GM20000 (cell line): ENCODE results near the gene ATP11A.

Experiments
- DNase-seq: peaks from one replicate; pipeline ENCODE4 v3.0.0; 2012; ENCODE audit warnings: low spot score
- CTCF ChIP-seq: IDR thresholded peaks from 2 replicates; pipeline ENCODE4 v1.5.1; 2012; ENCODE audit warnings: mild to moderate bottlenecking, control low read depth; ENCODE audit errors: extremely low read depth, missing control alignments

The ATP11A gene

DNA sequence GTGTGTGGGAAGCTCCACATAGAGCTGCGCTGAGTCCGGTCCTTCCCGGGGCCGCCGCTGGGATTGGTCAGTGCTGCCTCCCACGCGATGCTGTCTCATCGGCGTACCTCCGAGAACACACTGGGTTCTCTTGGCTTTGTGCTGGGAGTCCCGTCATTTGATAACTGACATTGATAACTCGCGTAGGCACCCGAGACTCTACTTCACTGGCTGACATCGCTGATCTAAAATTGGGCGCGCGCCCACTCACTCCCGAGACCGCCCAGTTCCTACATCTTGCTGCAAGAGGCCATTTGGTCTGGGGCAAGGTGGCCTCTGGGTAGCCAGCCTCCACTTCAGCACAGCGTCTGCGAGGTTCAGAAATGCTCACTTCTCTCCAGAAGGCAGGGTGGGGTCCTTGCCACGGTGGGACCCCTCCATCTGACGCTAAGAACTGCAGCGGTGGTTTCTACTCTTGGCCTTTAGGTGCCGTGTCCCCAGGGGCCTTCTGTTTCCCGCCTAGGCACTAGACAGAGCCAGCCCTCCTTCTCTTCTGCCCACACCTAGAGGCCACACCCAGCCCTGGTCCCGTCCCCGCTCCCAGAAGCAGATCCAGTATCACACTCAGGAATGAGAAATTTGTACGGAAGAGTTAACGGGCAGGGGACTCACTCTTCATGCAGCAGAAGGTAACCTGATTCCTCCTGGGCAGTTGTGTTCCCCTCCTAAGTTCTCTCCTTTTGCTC, 40.7 kb upstream of the ATP11A start:
- no peak for DNase-seq

GRCh38 chr13:112651311-112651710, 38.5 kb upstream of the ATP11A start:
- no peak for TF ChIP-seq CTCF
- no peak for DNase-seq

More for the DNA sequence above, 40.7 kb upstream of the ATP11A start:
- no peak for TF ChIP-seq CTCF

DNA sequence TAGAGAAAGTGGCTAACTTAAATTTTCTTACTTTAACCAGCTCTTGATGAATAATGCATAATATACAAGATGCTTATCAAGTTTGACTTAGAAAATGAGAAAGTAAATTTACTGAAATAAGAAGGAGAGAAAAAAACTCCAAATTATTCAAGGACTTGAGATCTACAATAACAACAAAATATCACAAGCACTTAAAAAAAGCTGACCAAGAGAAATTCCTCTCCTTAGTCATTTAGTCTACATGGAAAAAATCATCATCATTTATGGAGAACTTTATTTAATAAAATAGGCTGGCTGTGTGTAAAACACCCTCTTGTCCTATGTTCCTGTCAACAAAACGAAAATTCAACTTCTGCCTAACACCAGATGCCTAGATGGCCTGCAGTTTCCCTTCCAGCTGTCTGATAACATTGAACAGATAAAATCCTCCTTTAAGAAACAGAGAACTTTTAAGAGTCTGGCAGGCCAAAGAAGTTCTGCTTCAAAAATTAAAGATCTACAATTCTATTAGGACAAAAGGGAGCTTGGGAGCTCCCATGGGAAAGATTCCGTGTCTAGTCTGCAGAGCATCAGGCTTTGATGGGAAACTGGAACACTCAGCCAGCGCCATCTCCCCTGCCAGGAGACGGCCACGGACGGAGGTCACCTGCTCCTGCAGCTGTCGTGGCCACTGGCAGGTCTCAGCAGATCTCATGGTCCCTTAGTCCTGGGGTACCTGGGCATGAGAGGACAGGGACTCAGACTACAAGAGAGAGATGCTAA, 37.9 kb upstream of the ATP11A start:
- no peak for TF ChIP-seq CTCF

DNA sequence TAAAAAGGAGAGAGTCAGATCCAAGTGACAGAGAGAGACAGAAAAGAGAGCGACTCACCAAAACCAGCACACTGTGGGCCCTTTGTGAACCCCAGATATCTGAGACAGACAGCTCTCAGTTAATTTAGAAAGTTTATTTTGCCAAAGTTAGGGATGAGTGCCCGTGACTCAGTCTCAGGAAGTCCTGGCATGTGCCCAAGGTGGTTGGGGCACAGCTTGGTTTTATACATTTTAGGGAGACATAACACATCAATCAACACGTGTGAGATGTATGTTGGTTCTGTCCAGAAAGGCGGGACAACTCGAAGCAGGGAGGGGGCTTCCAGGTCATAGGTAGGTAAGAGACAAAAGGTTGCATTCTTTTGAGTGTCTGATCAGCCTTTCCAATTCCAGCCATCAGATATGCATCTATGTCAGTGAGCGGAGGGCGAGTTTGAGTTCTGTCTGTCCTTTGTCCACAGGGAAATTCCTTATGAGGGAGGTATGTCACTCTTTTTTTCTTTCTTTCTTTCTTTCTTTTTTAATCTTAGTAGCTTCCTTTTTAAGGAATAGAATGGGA, 37.2 kb upstream of the ATP11A start:
- no peak for DNase-seq
- no peak for TF ChIP-seq CTCF

More for the DNA sequence above, 37.9 kb upstream of the ATP11A start:
- no peak for DNase-seq

DNA sequence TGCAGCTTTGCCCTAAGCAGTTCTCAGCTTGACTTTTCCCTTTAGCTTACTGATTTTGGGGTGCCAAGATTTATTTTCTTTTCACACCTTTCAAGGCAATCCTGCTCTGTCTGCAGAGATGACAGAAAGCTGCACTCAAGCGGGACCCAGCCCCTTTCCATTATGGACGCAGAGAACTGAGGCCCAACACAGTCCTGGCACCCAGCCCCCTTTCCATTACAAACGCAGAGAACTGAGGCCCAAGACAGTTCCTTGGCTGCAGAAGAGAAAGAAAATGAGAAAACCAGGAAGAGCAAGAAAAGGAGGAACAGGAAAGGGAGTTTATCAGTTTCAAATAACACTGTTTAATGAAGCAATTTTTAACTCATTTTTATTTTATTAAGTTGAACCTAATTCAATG, 36.8 kb upstream of the ATP11A start:
- no peak for DNase-seq
- TF ChIP-seq CTCF = no peak

- DNase-seq = no peak
- no peak for TF ChIP-seq CTCF
Measured at GRCh38 chr13:112655913-112656312, 33.9 kb upstream of the ATP11A start.

DNA sequence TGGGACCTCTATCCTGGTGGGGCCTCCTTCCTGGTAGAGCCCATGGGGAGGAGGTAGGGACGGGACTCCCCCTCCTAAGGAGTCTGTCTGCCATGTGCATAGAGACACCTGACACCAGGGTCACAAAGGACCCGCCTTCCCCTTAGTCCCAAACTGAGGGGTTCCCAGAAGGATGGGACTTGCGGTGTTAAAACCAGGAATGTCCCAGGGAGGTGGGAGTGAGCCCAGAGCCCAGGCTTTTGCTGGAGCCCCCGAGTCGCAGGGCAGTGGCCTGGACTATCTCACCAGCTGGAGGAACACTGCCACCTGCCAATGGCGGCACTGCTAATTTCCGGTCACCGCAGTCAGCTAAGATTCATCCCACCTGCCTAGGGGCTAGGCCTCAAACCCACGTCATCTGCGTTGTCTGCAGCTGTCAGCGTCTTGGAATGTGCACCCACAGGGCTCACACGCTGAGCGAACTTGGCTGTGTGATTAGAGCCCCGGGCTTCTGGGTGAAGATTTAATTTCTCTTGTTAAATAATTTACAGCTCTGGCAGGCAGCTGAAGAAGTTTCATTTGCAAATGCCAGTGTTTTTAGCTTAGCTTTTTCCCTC, 31.9 kb upstream of the ATP11A start:
- TF ChIP-seq CTCF = no peak
- no peak for DNase-seq
